Neural progenitor cell (in vitro differentiated cells): ENCODE measurements around the gene AIF1L. TPM values are rescaled to one million over a fixed set of nuclear protein-coding genes. Genes with fewer than 3 reads are reported as not detected.

Source experiments
- DNase-seq: peaks from one replicate; pipeline ENCODE4 v3.0.0-alpha.2; 2016; ENCODE audit warnings: low spot score
- H2AFZ ChIP-seq: fragments of 200-600 bp; sonication (generic); replicated peaks from 2 replicates; pipeline ENCODE4 v1.6.1; 2016; ENCODE audit warnings: antibody characterized with exemption
- H3F3A ChIP-seq: fragments of 200-600 bp; sonication (generic); 2 replicates; pipeline ENCODE4 v1.6.1; 2016; ENCODE audit warnings: antibody characterized with exemption, low read depth
- H3K27ac ChIP-seq: fragments of 200-600 bp; sonication (generic); 2 replicates; pipeline ENCODE4 v1.5.1; 2016; ENCODE audit warnings: mild to moderate bottlenecking
- H3K27me3 ChIP-seq: fragments of 200-600 bp; sonication (generic); 2 replicates; pipeline ENCODE4 v1.6.1; 2016; ENCODE audit warnings: mild to moderate bottlenecking, moderate library complexity
- H3K36me3 ChIP-seq: fragments of 200-600 bp; sonication (generic); 2 replicates; pipeline ENCODE4 v1.5.1; 2016
- H3K4me1 ChIP-seq: fragments of 200-600 bp; sonication (generic); 2 replicates; pipeline ENCODE4 v1.6.1; 2016; ENCODE audit warnings: mixed run types
- H3K4me2 ChIP-seq: fragments of 200-600 bp; sonication (generic); 2 replicates; pipeline ENCODE4 v1.6.1; 2016
- H3K4me3 ChIP-seq: fragments of 200-600 bp; sonication (generic); 2 replicates; pipeline ENCODE4 v1.5.1; 2016
- H3K79me2 ChIP-seq: fragments of 200-600 bp; sonication (generic); 2 replicates; pipeline ENCODE4 v1.6.1; 2016; ENCODE audit warnings: low read depth
- H3K9ac ChIP-seq: fragments of 200-600 bp; sonication (generic); 2 replicates; pipeline ENCODE4 v1.6.1; 2016
- H3K9me3 ChIP-seq: fragments of 200-600 bp; sonication (generic); 2 replicates; pipeline ENCODE4 v1.5.1; 2016; ENCODE audit warnings: low read depth
- H4K20me1 ChIP-seq: fragments of 200-600 bp; sonication (generic); 2 replicates; pipeline ENCODE4 v1.6.1; 2016; ENCODE audit warnings: low read depth
- H3K27ac Mint-ChIP-seq: 3 replicates; pipeline ENCODE4 v1.8.0; 2021; ENCODE audit warnings: mixed read lengths
- H3K27me3 Mint-ChIP-seq: 2 replicates; pipeline ENCODE4 v1.8.0; 2022; ENCODE audit warnings: low read depth, mild to moderate bottlenecking, inconsistent platforms, moderate library complexity, mixed read lengths; ENCODE audit not compliant: insufficient read depth
- H3K36me3 Mint-ChIP-seq: 3 replicates; pipeline ENCODE4 v1.8.0; 2021; ENCODE audit warnings: mixed read lengths
- H3K4me1 Mint-ChIP-seq: 3 replicates; pipeline ENCODE4 v1.8.0; 2021; ENCODE audit warnings: mixed read lengths
- H3K4me3 Mint-ChIP-seq: 3 replicates; pipeline ENCODE4 v1.8.0; 2021; ENCODE audit warnings: mild to moderate bottlenecking, moderate library complexity, mixed read lengths
- H3K9me3 Mint-ChIP-seq: 3 replicates; pipeline ENCODE4 v1.8.0; 2020; ENCODE audit warnings: mixed read lengths
- CTCF ChIP-seq: fragments of 200-600 bp; sonication (generic); IDR thresholded peaks from 2 replicates; pipeline ENCODE4 v1.5.1; 2017; ENCODE audit warnings: antibody characterized with exemption, mild to moderate bottlenecking
- EZH2 ChIP-seq: fragments of 200-600 bp; sonication (generic); IDR thresholded peaks from 2 replicates; pipeline ENCODE4 v1.6.1; 2017; ENCODE audit warnings: antibody characterized with exemption, mild to moderate bottlenecking, moderate library complexity
- EZH2phosphoT487 ChIP-seq: fragments of 200-600 bp; sonication (generic); IDR thresholded peaks from 2 replicates; pipeline ENCODE4 v1.6.1; 2017; ENCODE audit warnings: antibody characterized with exemption
- total RNA-seq: library from RNA; depleted of rRNA; stranded (reverse); fragments of >200 nt; gene quantifications from 2 replicates; pipeline ENCODE4 v1.2.3, GENCODE V29; 2015; ENCODE audit warnings: low replicate concordance

AIF1L gene
- total RNA-seq, 1 donor from 2014 or later = 69.0 TPM

GRCh38 chr9:131145245-131145644 lies 48.9 kb downstream of the AIF1L start:
- H3K27ac Mint-ChIP-seq = no peak overlapping the region
- H3K27ac ChIP-seq = no peak overlapping the region
- no peaks in the 10 kb centered on the region for H3K27me3 ChIP-seq
- H3K4me1 ChIP-seq = peaks cover 8% of the 10 kb centered on the region
- TF ChIP-seq CTCF = no peak
- TF ChIP-seq EZH2phosphoT487 = no peak
- no peak for TF ChIP-seq EZH2
- no peak overlapping the region for H3K4me3 Mint-ChIP-seq
- H3K27me3 Mint-ChIP-seq = no peaks in the 10 kb centered on the region
- no peaks in the 10 kb centered on the region for H4K20me1 ChIP-seq
- peaks cover 9% of the 10 kb centered on the region for H3K36me3 ChIP-seq
- H3K9me3 ChIP-seq = no peaks in the 10 kb centered on the region
- H3F3A ChIP-seq = peaks cover 13% of the 10 kb centered on the region
- no peak for DNase-seq
- no peak overlapping the region for H3K4me2 ChIP-seq
- H3K36me3 Mint-ChIP-seq = peaks cover 17% of the 10 kb centered on the region
- no peak overlapping the region for H3K4me3 ChIP-seq
- H3K9ac ChIP-seq = no peak overlapping the region
- no peaks in the 10 kb centered on the region for H3K9me3 Mint-ChIP-seq
- H2AFZ ChIP-seq = no peak overlapping the region
- H3K4me1 Mint-ChIP-seq = peaks cover 4% of the 10 kb centered on the region
- no peaks in the 10 kb centered on the region for H3K79me2 ChIP-seq

GRCh38 chr9:131146186-131146585 lies 49.9 kb downstream of the AIF1L start:
- TF ChIP-seq EZH2 (no peak), CTCF (no peak), EZH2phosphoT487 (no peak)
- Mint-ChIP-seq H3K36me3 (peaks cover 13% of the 10 kb centered on the region), H3K27ac (no peak overlapping the region), H3K4me3 (no peak overlapping the region), H3K27me3 (no peaks in the 10 kb centered on the region), H3K9me3 (no peaks in the 10 kb centered on the region), H3K4me1 (peaks cover 4% of the 10 kb centered on the region)
- Histone ChIP-seq H4K20me1 (no peaks in the 10 kb centered on the region), H3K9ac (no peak overlapping the region), H3K79me2 (no peaks in the 10 kb centered on the region), H3K4me1 (peaks cover 8% of the 10 kb centered on the region), H3K36me3 (peaks cover 16% of the 10 kb centered on the region), H3K27ac (no peak overlapping the region), H2AFZ (no peak overlapping the region), H3K4me3 (no peak overlapping the region), H3K9me3 (no peaks in the 10 kb centered on the region), H3K27me3 (no peaks in the 10 kb centered on the region), H3F3A (peaks cover 13% of the 10 kb centered on the region), H3K4me2 (no peak overlapping the region)
- DNase-seq = no peak

- peaks cover 30% of the 10 kb centered on the region for H3K36me3 ChIP-seq
Measured at GRCh38 chr9:131148276-131148675, 51.9 kb downstream of the AIF1L start.

GRCh38 chr9:131148966-131149687 lies 52.8 kb downstream of the AIF1L start:
- no peaks in the 10 kb centered on the region for H3K79me2 ChIP-seq
- peaks cover 7% of the 10 kb centered on the region for H3F3A ChIP-seq
- Mint-ChIP-seq H3K27me3 (no peaks in the 10 kb centered on the region), H3K27ac (no peak overlapping the region), H3K4me1 (peaks cover 4% of the 10 kb centered on the region), H3K9me3 (no peaks in the 10 kb centered on the region), H3K36me3 (peaks cover 19% of the 10 kb centered on the region), H3K4me3 (no peak overlapping the region)
- H2AFZ ChIP-seq = no peak overlapping the region
- H3K4me1 ChIP-seq = peaks cover 3% of the 10 kb centered on the region
- no peak overlapping the region for H3K27ac ChIP-seq
- no peak overlapping the region for H3K9ac ChIP-seq
- no peaks in the 10 kb centered on the region for H4K20me1 ChIP-seq
- DNase-seq = no peak
- no peaks in the 10 kb centered on the region for H3K27me3 ChIP-seq
- TF ChIP-seq EZH2phosphoT487 (no peak), CTCF (no peak), EZH2 (no peak)
- H3K9me3 ChIP-seq = no peaks in the 10 kb centered on the region
- no peak overlapping the region for H3K4me2 ChIP-seq
- H3K4me3 ChIP-seq = no peak overlapping the region
- H3K36me3 ChIP-seq = peaks cover 30% of the 10 kb centered on the region

More at GRCh38 chr9:131148276-131148675, 51.9 kb downstream of the AIF1L start:
- Histone ChIP-seq H3K4me2 (no peak overlapping the region), H3K79me2 (no peaks in the 10 kb centered on the region), H3F3A (peaks cover 13% of the 10 kb centered on the region), H2AFZ (no peak overlapping the region), H4K20me1 (no peaks in the 10 kb centered on the region), H3K9me3 (no peaks in the 10 kb centered on the region), H3K27ac (no peak overlapping the region), H3K27me3 (no peaks in the 10 kb centered on the region), H3K4me3 (no peak overlapping the region), H3K4me1 (peaks cover 8% of the 10 kb centered on the region), H3K9ac (no peak overlapping the region)
- H3K4me1 Mint-ChIP-seq = peaks cover 4% of the 10 kb centered on the region
- H3K27me3 Mint-ChIP-seq = no peaks in the 10 kb centered on the region
- H3K36me3 Mint-ChIP-seq = peaks cover 14% of the 10 kb centered on the region
- no peak overlapping the region for H3K4me3 Mint-ChIP-seq
- no peaks in the 10 kb centered on the region for H3K9me3 Mint-ChIP-seq
- DNase-seq = no peak
- TF ChIP-seq EZH2 (no peak), EZH2phosphoT487 (no peak)
- H3K27ac Mint-ChIP-seq = no peak overlapping the region
